Spleen (tissue), 11 donors: Measurements from ENCODE around the gene LMO4. TPM values are rescaled to one million over a fixed set of nuclear protein-coding genes. Genes with fewer than 3 reads are reported as not detected.

Experiments
- DNase-seq: peaks from one replicate; pipeline ENCODE4 v3.0.0-alpha.2; 2020
- H3K27ac ChIP-seq, 8 donors: fragments of 200-600 bp; sonication (generic) in 7 of 8; 1 replicate in 4 of 8; 2 replicates in 4 of 8; pipeline versions ENCODE4 v1.5.0 to v1.8.0; 2016 to 2021; ENCODE audit warnings: inconsistent platforms in 4 of 8, mild to moderate bottlenecking in 4 of 8, moderate library complexity in 1 of 8
- H3K27me3 ChIP-seq, 7 donors: fragments of 200-600 bp; sonication (generic) in 6 of 7; replicated peaks in 1 of 7; 1 replicate in 4 of 7; 2 replicates in 3 of 7; pipeline versions ENCODE4 v1.5.0 to v1.8.0; 2016 to 2021; ENCODE audit warnings: inconsistent platforms in 3 of 7, mild to moderate bottlenecking in 1 of 7
- H3K36me3 ChIP-seq, 6 donors: fragments of 200-600 bp; sonication (generic) in 5 of 6; 1 replicate in 4 of 6; 2 replicates in 2 of 6; pipeline versions ENCODE4 v1.5.0 to v1.8.0; 2016 to 2021; ENCODE audit warnings: inconsistent platforms in 2 of 6
- H3K4me1 ChIP-seq, 6 donors: fragments of 200-600 bp; sonication (generic) in 5 of 6; 1 replicate in 3 of 6; 2 replicates in 3 of 6; pipeline versions ENCODE4 v1.5.0 to v1.8.0; 2016 to 2021; ENCODE audit warnings: inconsistent platforms in 3 of 6
- H3K4me3 ChIP-seq, 8 donors: fragments of 200-600 bp; sonication (generic) in 7 of 8; 1 replicate in 4 of 8; 2 replicates in 4 of 8; pipeline versions ENCODE4 v1.5.0 to v1.8.0; 2016 to 2021; ENCODE audit warnings: inconsistent platforms in 4 of 8, mild to moderate bottlenecking in 4 of 8, moderate library complexity in 2 of 8
- H3K9me3 ChIP-seq, 8 donors: fragments of 200-600 bp; sonication (generic) in 7 of 8; 1 replicate in 4 of 8; 2 replicates in 4 of 8; pipeline versions ENCODE4 v1.5.0 to v1.8.0; 2016 to 2021; ENCODE audit warnings: inconsistent platforms in 4 of 8
- POLR2A ChIP-seq, 3 donors: fragments of 450-650 bp; IDR thresholded peaks; one replicate each; pipeline ENCODE4 v1.5.1; 2017; ENCODE audit warnings: antibody characterized with exemption in 3 of 3, mild to moderate bottlenecking in 1 of 3
- POLR2AphosphoS5 ChIP-seq, 3 donors: sonication (generic); formaldehyde crosslinking; IDR thresholded peaks; one replicate each; pipeline ENCODE4 v1.5.1; 2017; ENCODE audit warnings: antibody characterized with exemption in 3 of 3
- WGBS, 5 donors: extraction: QIAGEN DNeasy Blood & Tissue Kit in 3 of 5; methylation state at CpG; one replicate each; pipeline versions ENCODE4 v1.1.5 to v1.1.7; 2013 to 2018; 5-methylcytosine and 5-hydroxymethylcytosine counted together
- intact Hi-C: fragments of 100-400 bp; cut with DNase I; formaldehyde crosslinking; loops from one replicate; pipeline ENCODE4 v1.15.0; 2023; ENCODE audit warnings: low total_unique reads
- polyA plus RNA-seq, 3 donors: library from polyadenylated mRNA; stranded (reverse); fragments of 200-250 nt; gene quantifications; one replicate each; pipeline ENCODE4 v1.2.1, GENCODE V29; 2013
- total RNA-seq, 7 donors: library from RNA; depleted of rRNA in 3 of 7; stranded (reverse); fragments of >200 nt in 3 of 7; fragmentation: NEBNext Ultra II Directional in 4 of 7; extraction: Animal tissue kit (Norgen Biotek cat#: 25700) in 4 of 7; gene quantifications; one replicate each; pipeline versions ENCODE4 v1.1.0 to v1.2.1, GENCODE V29; 2016 to 2021
- TF ChIP-seq, protein P1 (sequence below), 11 experiments: fragments of 200-600 bp in 7 of 11; fragments of 450-650 bp in 4 of 11; sonication (generic) in 4 of 11; IDR thresholded peaks in 8 of 11; conservative IDR thresholded peaks in 3 of 11; 1 replicate in 7 of 11; 2 replicates in 4 of 11; pipeline versions ENCODE4 v1.4.0 to v1.8.0; 2016 to 2021; ENCODE audit warnings: antibody characterized with exemption in 11 of 11, inconsistent platforms in 4 of 11, mild to moderate bottlenecking in 1 of 11
- donor health status: healthy with polysubstance abuse.
- donor health status: DM: no; HTN: no; CAD: no; lungs with moderate emphysema.
- donor health status: DM: no; HTN: no; CAD: no.
- donor health status: Bipolar disorder and iron deficiency.
- donor health status: healthy.
- donor health status: DM: no; HTN: no; CAD: no.
- donor health status: DM: yes; HTN: yes; CAD: no.

LMO4 gene
- total and polyA plus RNA-seq, 10 donors, result 31.2 to 63.8 (median 45.9) TPM

DNA sequence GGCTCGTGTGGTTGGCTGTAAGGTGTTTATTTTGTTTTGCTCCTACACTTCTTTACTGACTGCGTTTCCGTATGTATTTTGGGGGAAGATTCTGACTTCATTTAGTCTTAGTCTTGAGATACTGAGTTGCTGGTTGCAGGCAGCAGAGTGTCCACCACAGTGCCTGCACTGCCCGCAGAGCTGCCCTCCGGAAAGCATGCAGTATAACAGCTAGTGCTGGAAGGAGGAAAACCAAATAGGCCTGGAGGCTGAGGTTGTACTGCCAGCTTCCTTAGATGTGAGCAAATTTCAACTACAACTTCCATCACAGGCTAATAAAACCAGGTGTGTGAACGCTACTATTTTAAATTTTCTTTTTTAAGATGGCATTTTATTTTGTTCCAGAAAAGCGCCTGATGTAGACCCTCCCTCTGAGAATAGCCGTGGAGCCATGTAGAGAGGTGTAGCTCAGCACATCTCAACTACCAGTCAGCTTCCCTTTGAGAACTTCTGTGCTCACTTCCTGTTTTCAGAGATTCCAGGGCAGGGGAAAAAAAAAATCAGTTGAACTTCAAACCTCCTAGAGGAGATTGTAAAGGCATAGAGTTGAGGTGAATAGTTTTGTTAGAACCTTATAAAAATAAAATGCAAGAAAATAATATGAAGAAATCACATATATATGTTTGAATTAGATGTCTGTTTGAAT is 17.6 kb downstream of the LMO4 start:
- WGBS, 5 donors, result 68 to 83% (median 72%) methylated on average over 8 of the region's 8 CpGs
- no peak overlapping the region for H3K4me3 ChIP-seq
- peaks cover 0 to 74% (median 25%) of the 10 kb centered on the region in 6 donors for H3K36me3 ChIP-seq
- intact Hi-C loops, result no loop called here
- peaks cover 0 to 12% (median 5%) of the 10 kb centered on the region in 6 donors for H3K4me1 ChIP-seq
- no peaks in the 10 kb centered on the region for H3K27me3 ChIP-seq
- H3K27ac ChIP-seq, result peak overlapping the region in 1 of 8 donors; percentile 10
- TF ChIP-seq, protein P1, sequence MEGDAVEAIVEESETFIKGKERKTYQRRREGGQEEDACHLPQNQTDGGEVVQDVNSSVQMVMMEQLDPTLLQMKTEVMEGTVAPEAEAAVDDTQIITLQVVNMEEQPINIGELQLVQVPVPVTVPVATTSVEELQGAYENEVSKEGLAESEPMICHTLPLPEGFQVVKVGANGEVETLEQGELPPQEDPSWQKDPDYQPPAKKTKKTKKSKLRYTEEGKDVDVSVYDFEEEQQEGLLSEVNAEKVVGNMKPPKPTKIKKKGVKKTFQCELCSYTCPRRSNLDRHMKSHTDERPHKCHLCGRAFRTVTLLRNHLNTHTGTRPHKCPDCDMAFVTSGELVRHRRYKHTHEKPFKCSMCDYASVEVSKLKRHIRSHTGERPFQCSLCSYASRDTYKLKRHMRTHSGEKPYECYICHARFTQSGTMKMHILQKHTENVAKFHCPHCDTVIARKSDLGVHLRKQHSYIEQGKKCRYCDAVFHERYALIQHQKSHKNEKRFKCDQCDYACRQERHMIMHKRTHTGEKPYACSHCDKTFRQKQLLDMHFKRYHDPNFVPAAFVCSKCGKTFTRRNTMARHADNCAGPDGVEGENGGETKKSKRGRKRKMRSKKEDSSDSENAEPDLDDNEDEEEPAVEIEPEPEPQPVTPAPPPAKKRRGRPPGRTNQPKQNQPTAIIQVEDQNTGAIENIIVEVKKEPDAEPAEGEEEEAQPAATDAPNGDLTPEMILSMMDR (IDR thresholded peaks at IDR 0.05 in 8 of 11, conservative IDR thresholded peaks at IDR 0.05 in 3 of 11), result no peak
- TF ChIP-seq POLR2A (IDR thresholded peaks at IDR 0.05) (no peak), POLR2AphosphoS5 (IDR thresholded peaks at IDR 0.05) (no peak)
- DNase-seq, result no peak
- no peaks in the 10 kb centered on the region for H3K9me3 ChIP-seq

GRCh38 chr1:87348341-87349019 is 19.8 kb downstream of the LMO4 start:
- intact Hi-C loops, result no loop called here
- WGBS, 5 donors, result 87 to 89% (median 88%) methylated on average over 7 of the region's 7 CpGs
- no peak for TF ChIP-seq POLR2A (IDR thresholded peaks at IDR 0.05)
- no peaks in the 10 kb centered on the region for H3K9me3 ChIP-seq
- no peaks in the 10 kb centered on the region for H3K27me3 ChIP-seq
- H3K4me1 ChIP-seq, result peaks cover 0 to 12% (median 5%) of the 10 kb centered on the region in 6 donors
- peaks cover 0 to 52% (median 11%) of the 10 kb centered on the region in 6 donors for H3K36me3 ChIP-seq
- H3K4me3 ChIP-seq, result no peak overlapping the region
- H3K27ac ChIP-seq, result no peak overlapping the region
- no peak for DNase-seq

DNA sequence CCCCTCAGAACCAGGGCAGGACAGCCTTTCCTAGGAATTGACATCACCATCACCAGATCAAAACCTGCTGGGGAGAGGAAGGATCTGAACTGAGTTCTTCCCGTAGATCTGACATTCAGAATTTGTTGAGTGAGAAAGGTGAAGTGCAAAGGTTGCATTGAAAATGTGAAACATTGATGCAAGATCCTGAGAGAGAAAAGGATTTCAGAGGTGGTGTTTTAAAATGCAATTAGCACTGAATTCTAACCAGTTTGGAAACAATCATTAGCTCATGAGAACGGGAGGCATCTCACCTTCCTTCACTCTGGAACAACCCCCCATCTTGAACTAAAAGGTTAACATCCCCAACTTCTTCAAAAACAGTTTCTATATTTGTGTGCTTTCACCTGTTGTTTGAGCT is 20.4 kb downstream of the LMO4 start:
- TF ChIP-seq POLR2AphosphoS5 (IDR thresholded peaks at IDR 0.05) (no peak), POLR2A (IDR thresholded peaks at IDR 0.05) (no peak)
- TF ChIP-seq, protein P1 (IDR thresholded peaks at IDR 0.05 in 8 of 11, conservative IDR thresholded peaks at IDR 0.05 in 3 of 11), result no peak
- WGBS, 5 donors, result 78 to 91% (median 85%) methylated on average over 2 of the region's 2 CpGs
- no peaks in the 10 kb centered on the region for H3K27me3 ChIP-seq
- no peaks in the 10 kb centered on the region for H3K9me3 ChIP-seq
- intact Hi-C loops, result no loop called here
- no peak overlapping the region for H3K4me3 ChIP-seq
- no peak for DNase-seq
- H3K36me3 ChIP-seq, result peaks cover 0 to 46% (median 8%) of the 10 kb centered on the region in 6 donors
- peaks cover 0 to 12% (median 5%) of the 10 kb centered on the region in 6 donors for H3K4me1 ChIP-seq
- H3K27ac ChIP-seq, result no peak overlapping the region

DNA sequence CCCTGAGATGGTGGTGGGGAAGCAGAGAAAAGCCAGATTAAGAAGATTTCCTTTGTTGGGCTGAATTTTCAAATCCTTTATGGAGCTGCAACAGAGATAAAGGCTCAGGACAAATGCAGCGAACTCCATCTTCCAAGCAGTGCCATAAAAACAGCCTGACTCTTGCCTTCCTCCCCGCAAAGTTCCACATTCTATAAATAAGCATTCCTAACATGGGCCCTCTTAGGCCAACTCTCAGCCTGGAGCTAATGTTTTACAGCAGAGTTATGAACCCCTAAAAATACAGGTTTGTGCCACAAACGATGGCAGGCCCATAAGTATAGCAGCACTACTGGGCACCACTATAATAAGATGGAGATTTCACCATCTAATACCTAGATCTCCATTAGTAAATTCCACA is 27.2 kb downstream of the LMO4 start:
- Histone ChIP-seq H3K4me1 (no peaks in the 10 kb centered on the region), H3K4me3 (no peak overlapping the region), H3K27me3 (no peaks in the 10 kb centered on the region), H3K27ac (no peak overlapping the region), H3K36me3 (no peaks in the 10 kb centered on the region), H3K9me3 (peaks cover 0 to 5% (median 0%) of the 10 kb centered on the region in 8 donors)
- 96 to 100% (median 97%) methylated on average over 3 of the region's 3 CpGs for WGBS, 5 donors
- TF ChIP-seq POLR2A (IDR thresholded peaks at IDR 0.05) (no peak), POLR2AphosphoS5 (IDR thresholded peaks at IDR 0.05) (no peak)
- no peak for DNase-seq
- intact Hi-C loops, result no loop called here

DNA sequence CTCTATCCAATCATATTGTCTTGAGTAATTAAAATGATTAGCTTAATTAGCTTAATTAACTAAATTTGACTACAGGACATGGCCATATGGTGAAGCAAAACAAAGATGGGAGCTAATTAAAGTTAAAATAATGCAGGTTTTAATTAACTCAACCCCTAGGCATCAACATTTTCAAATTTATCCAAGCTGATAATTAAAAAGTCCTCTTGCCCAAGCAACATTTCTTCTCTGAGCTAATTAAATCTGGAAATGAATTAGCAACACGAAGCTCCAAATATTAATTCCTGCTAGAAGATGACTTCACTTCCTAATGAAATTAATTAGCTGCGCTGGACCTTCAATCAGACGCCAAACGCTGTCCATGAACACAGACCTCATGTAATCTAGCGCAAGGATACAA is 27.9 kb downstream of the LMO4 start:
- no peak overlapping the region for H3K4me3 ChIP-seq
- DNase-seq, result no peak
- peaks cover 0 to 5% (median 0%) of the 10 kb centered on the region in 8 donors for H3K9me3 ChIP-seq
- intact Hi-C loops, result no loop called here
- no peak overlapping the region for H3K27ac ChIP-seq
- WGBS, 5 donors, result 87 to 97% (median 92%) methylated on average over 5 of the region's 5 CpGs
- no peaks in the 10 kb centered on the region for H3K36me3 ChIP-seq
- TF ChIP-seq, protein P1 (IDR thresholded peaks at IDR 0.05 in 8 of 11, conservative IDR thresholded peaks at IDR 0.05 in 3 of 11), result no peak
- TF ChIP-seq POLR2A (IDR thresholded peaks at IDR 0.05) (no peak), POLR2AphosphoS5 (IDR thresholded peaks at IDR 0.05) (no peak)
- H3K4me1 ChIP-seq, result no peaks in the 10 kb centered on the region
- no peaks in the 10 kb centered on the region for H3K27me3 ChIP-seq
